Panc1 (cell line): ENCODE measurements around the gene KLF16. TPM values are rescaled to one million over a fixed set of nuclear protein-coding genes. Genes with fewer than 3 reads are reported as not detected.

Experiments
- ATAC-seq: fragments of 200-7000 bp; cut with Tn5 transposase; 2 replicates; pipeline ENCODE4 v1.9.1; 2020; ENCODE audit warnings: mild to moderate bottlenecking, moderate library complexity
- BruUV-seq: library from RNA; stranded (reverse); fragments of 400-500 nt; replicated peaks from 2 replicates; lab custom pipeline; 2021; lab: Mats Ljungman, UMichigan
- CTCF ChIA-PET: fragments of 300-600 bp; sonication (Branson Sonifier 250); formaldehyde crosslinking; loops from one replicate; lab custom pipeline; 2022; ENCODE audit warnings: antibody characterized with exemption; lab: Charles Lee
- POLR2A ChIA-PET: fragments of 300-600 bp; sonication (Branson Sonifier 250); formaldehyde crosslinking; loops from one replicate; lab custom pipeline; 2022; ENCODE audit warnings: antibody characterized with exemption; lab: Charles Lee
- DNase-seq: peaks from one replicate; pipeline ENCODE4 v3.0.0-alpha.2; 2010; ENCODE audit warnings: low read depth, low spot score
- H3K27ac ChIP-seq: 2 replicates; pipeline ENCODE4 v1.5.1; 2011; ENCODE audit warnings: mild to moderate bottlenecking, low read length, inconsistent platforms
- H3K27me3 ChIP-seq: fragments of 200-500 bp; sonication (Bioruptor generic); 2 replicates; pipeline ENCODE4 v1.6.0; 2014; ENCODE audit warnings: low read length, inconsistent platforms; ENCODE audit not compliant: control insufficient read depth, insufficient read depth
- H3K36me3 ChIP-seq: fragments of 200-500 bp; sonication (Bioruptor generic); 2 replicates; pipeline ENCODE4 v1.5.1; 2014; ENCODE audit warnings: inconsistent platforms, mild to moderate bottlenecking, low read length, moderate library complexity; ENCODE audit not compliant: control insufficient read depth, insufficient read depth
- H3K4me1 ChIP-seq: 2 replicates; pipeline ENCODE4 v1.5.1; 2011; ENCODE audit warnings: inconsistent platforms, mild to moderate bottlenecking, low read length, moderate library complexity; ENCODE audit not compliant: control insufficient read depth, insufficient read depth
- H3K4me3 ChIP-seq, 2 experiments: 2 replicates each; pipeline ENCODE4 v1.5.1; 2011 to 2012; ENCODE audit warnings: low read depth in 2 of 2, low read length in 2 of 2, mild to moderate bottlenecking in 2 of 2, inconsistent platforms in 1 of 2, moderate library complexity in 1 of 2
- H3K9me3 ChIP-seq: fragments of 200-500 bp; sonication (Bioruptor generic); 2 replicates; pipeline ENCODE4 v1.5.1; 2014; ENCODE audit warnings: low read depth, mild to moderate bottlenecking, inconsistent platforms, low read length, moderate library complexity; ENCODE audit not compliant: control insufficient read depth, insufficient read depth
- CTCF ChIP-seq: fragments of 450-650 bp; IDR thresholded peaks from 2 replicates; pipeline ENCODE4 v1.5.1; 2017; ENCODE audit warnings: mild to moderate bottlenecking
- POLR2AphosphoS5 ChIP-seq: IDR thresholded peaks from 2 replicates; pipeline ENCODE4 v1.6.1; 2012; ENCODE audit warnings: mild to moderate bottlenecking, low read depth, low read length, moderate library complexity
- REST ChIP-seq, 2 experiments: IDR thresholded peaks; 2 replicates each; pipeline ENCODE4 v1.6.1; 2011 to 2012; ENCODE audit warnings: low read depth in 2 of 2, control low read depth in 1 of 2, low read length in 1 of 2, mild to moderate bottlenecking in 1 of 2, moderate library complexity in 1 of 2; ENCODE audit not compliant: insufficient read depth in 1 of 2
- SIN3A ChIP-seq: IDR thresholded peaks from 2 replicates; pipeline ENCODE4 v1.6.1; 2012; ENCODE audit warnings: low read depth, mild to moderate bottlenecking, low read length, moderate library complexity, borderline replicate concordance; ENCODE audit not compliant: insufficient read depth
- TCF7L2 ChIP-seq: IDR thresholded peaks from 2 replicates; pipeline ENCODE4 v1.6.1; 2011; ENCODE audit warnings: mild to moderate bottlenecking, low read depth, low read length, inconsistent platforms
- in situ Hi-C: cut with HindIII; loops from 2 replicates; pipeline ENCODE4 v1.10.0; 2016; ENCODE audit warnings: low sequenced_read_pairs, low pct_unique_long_range_greater_than_20kb
- intact Hi-C: fragments of 100-400 bp; cut with micrococcal nuclease; formaldehyde crosslinking; loops from one replicate; pipeline ENCODE4 v1.10.0; 2022; ENCODE audit not compliant: unreplicated experiment
- total RNA-seq: library from RNA; stranded (reverse); gene quantifications from one replicate; pipeline ENCODE4 v1.2.1, GENCODE V29; 2021; ENCODE audit not compliant: unreplicated experiment

The KLF16 gene
- total RNA-seq, 1 experiment from 2014 or later, result 79.3 TPM

GRCh38 chr19:1847684-1848398 lies 15.5 kb downstream of the KLF16 start:
- BruUV-seq, result no TSS peak

DNA sequence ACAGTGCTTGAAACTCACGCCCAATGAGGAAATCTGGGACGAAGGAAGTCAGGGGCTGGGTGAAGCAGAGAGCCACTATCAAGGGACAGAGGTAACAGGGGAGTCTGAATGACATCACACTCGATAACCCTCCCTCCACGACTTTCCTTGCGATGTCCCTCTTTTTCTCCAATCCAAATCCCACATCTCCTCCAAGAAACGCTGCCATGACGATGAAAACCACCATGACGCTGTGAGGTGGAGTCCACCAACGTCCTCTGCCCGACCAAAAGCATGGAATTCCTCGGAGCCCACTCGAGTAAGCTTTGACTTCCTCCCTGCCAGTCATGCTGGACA lies 16.1 kb downstream of the KLF16 start:
- intact Hi-C loops, result no loop called here
- CTCF ChIA-PET, result no interaction called here
- peaks cover 34% of the 10 kb centered on the region for H3K4me1 ChIP-seq
- BruUV-seq, result no TSS peak
- no peak for ATAC-seq
- H3K9me3 ChIP-seq, result no peaks in the 10 kb centered on the region
- peaks cover 6% of the 10 kb centered on the region; the same call in 1 of the 2 replicates for H3K36me3 ChIP-seq
- in situ Hi-C loops, result no loop called here
- H3K4me3 ChIP-seq, result peak overlapping the region; percentile 80 to 84
- TF ChIP-seq CTCF (no peak), SIN3A (0 out of 2 replicates have a peak, but pooled peaks have one; percentile 9)
- no peak for DNase-seq
- POLR2A ChIA-PET, result no interaction called here
- H3K27ac ChIP-seq, result peak overlapping the region; percentile 90
- H3K27me3 ChIP-seq, result no peaks in the 10 kb centered on the region

More at GRCh38 chr19:1847684-1848398, 15.5 kb downstream of the KLF16 start:
- peak; percentile 39 for ATAC-seq
- TF ChIP-seq SIN3A, result 0 out of 2 replicates have a peak, but pooled peaks have one; percentile 21
- no peak for TF ChIP-seq REST (IDR thresholded peaks at IDR 0.05; ENCODE audit: insufficient read depth in 1 of 2, low read depth in 2 of 2, low read length in 1 of 2)
- in situ Hi-C loops (no loop called here), intact Hi-C loops (no loop called here)
- peak overlapping the region; percentile 80 to 84 for H3K4me3 ChIP-seq
- ChIA-PET CTCF (no interaction called here), POLR2A (no interaction called here)
- H3K27ac ChIP-seq, result peak overlapping the region; percentile 90
- peaks cover 6% of the 10 kb centered on the region; the same call in 1 of the 2 replicates for H3K36me3 ChIP-seq
- H3K9me3 ChIP-seq, result no peaks in the 10 kb centered on the region
- no peak for DNase-seq
- H3K27me3 ChIP-seq, result no peaks in the 10 kb centered on the region
- H3K4me1 ChIP-seq, result peaks cover 35% of the 10 kb centered on the region

- ChIA-PET POLR2A (no interaction called here), CTCF (no interaction called here)
- no TSS peak for BruUV-seq
- Histone ChIP-seq H3K4me1 (peaks cover 36% of the 10 kb centered on the region), H3K9me3 (no peaks in the 10 kb centered on the region), H3K27ac (peak overlapping the region; percentile 90), H3K4me3 (peak overlapping the region; percentile 80 to 84), H3K36me3 (peaks cover 6% of the 10 kb centered on the region; the same call in 1 of the 2 replicates), H3K27me3 (no peaks in the 10 kb centered on the region)
- in situ Hi-C loops (no loop called here), intact Hi-C loops (no loop called here)
- ATAC-seq (no peak), DNase-seq (no peak)
- no peak for TF ChIP-seq REST (IDR thresholded peaks at IDR 0.05; ENCODE audit: insufficient read depth in 1 of 2, low read depth in 2 of 2, low read length in 1 of 2)
- TF ChIP-seq POLR2AphosphoS5, result no peak
- TF ChIP-seq CTCF, result no peak
- no peak for TF ChIP-seq TCF7L2
- TF ChIP-seq SIN3A, result no peak
Measured at GRCh38 chr19:1846517-1847204, 16.7 kb downstream of the KLF16 start.
